A673 (cell line): ENCODE results near the gene GPR15LG. TPM values are rescaled to one million over a fixed set of nuclear protein-coding genes. Genes with fewer than 3 reads are reported as not detected.

ENCODE experiments used
- BruUV-seq: library from RNA; stranded (reverse); fragments of 400-500 nt; replicated peaks from 2 replicates; lab custom pipeline; 2021; lab: Mats Ljungman, UMichigan
- CTCF ChIA-PET: fragments of 300-600 bp; sonication (Branson Sonifier 250); formaldehyde crosslinking; loops from one replicate; lab custom pipeline; 2022; ENCODE audit warnings: antibody characterized with exemption; lab: Charles Lee
- POLR2A ChIA-PET: fragments of 300-600 bp; sonication (Branson Sonifier 250); formaldehyde crosslinking; loops from one replicate; lab custom pipeline; 2022; ENCODE audit warnings: antibody characterized with exemption; ENCODE audit not compliant: low non-redundant PET; lab: Charles Lee
- DNase-seq: peaks from one replicate; pipeline ENCODE4 v3.0.0-alpha.2; 2015; ENCODE audit warnings: low spot score
- H3K27ac ChIP-seq: fragments of 200-600 bp; sonication (generic); 2 replicates; pipeline ENCODE4 v1.5.1; 2016; ENCODE audit warnings: mixed run types, low read depth, mild to moderate bottlenecking, mixed read lengths, antibody characterized with exemption, low read length; ENCODE audit not compliant: poor library complexity, severe bottlenecking
- H3K27me3 ChIP-seq: fragments of 200-600 bp; sonication (generic); replicated peaks from 2 replicates; pipeline ENCODE4 v1.6.1; 2017; ENCODE audit warnings: mixed run types, low read depth, mild to moderate bottlenecking, mixed read lengths, antibody characterized with exemption, low read length; ENCODE audit not compliant: insufficient read depth, poor library complexity
- H3K36me3 ChIP-seq: fragments of 200-600 bp; sonication (generic); 2 replicates; pipeline ENCODE4 v1.6.1; 2016; ENCODE audit warnings: mixed run types, mild to moderate bottlenecking, mixed read lengths, antibody characterized with exemption, low read length; ENCODE audit not compliant: insufficient read depth, poor library complexity, severe bottlenecking
- H3K4me1 ChIP-seq: fragments of 200-600 bp; sonication (generic); 2 replicates; pipeline ENCODE4 v1.6.1; 2017; ENCODE audit warnings: mixed run types, mild to moderate bottlenecking, mixed read lengths, antibody characterized with exemption, low read length; ENCODE audit not compliant: insufficient read depth, poor library complexity, severe bottlenecking
- H3K4me3 ChIP-seq: fragments of 200-600 bp; sonication (generic); 2 replicates; pipeline ENCODE4 v1.5.1; 2016; ENCODE audit warnings: low read depth, mixed run types, mild to moderate bottlenecking, mixed read lengths, low read length; ENCODE audit not compliant: poor library complexity, severe bottlenecking
- H3K9me3 ChIP-seq: fragments of 200-600 bp; sonication (generic); 2 replicates; pipeline ENCODE4 v1.6.1; 2016; ENCODE audit warnings: mixed run types, low read depth, mild to moderate bottlenecking, mixed read lengths, antibody characterized with exemption, low read length; ENCODE audit not compliant: poor library complexity, severe bottlenecking
- EZH2 ChIP-seq: fragments of 200-600 bp; sonication (generic); IDR thresholded peaks from 2 replicates; pipeline ENCODE4 v1.6.1; 2017; ENCODE audit warnings: borderline replicate concordance, low read depth, mild to moderate bottlenecking, mixed read lengths, antibody characterized with exemption, low read length; ENCODE audit not compliant: poor library complexity, severe bottlenecking
- intact Hi-C: fragments of 100-400 bp; cut with micrococcal nuclease; formaldehyde crosslinking; loops from one replicate; pipeline ENCODE4 v1.10.0; 2022; ENCODE audit not compliant: unreplicated experiment
- total RNA-seq: library from RNA; stranded (reverse); gene quantifications from 2 replicates; pipeline ENCODE4 v1.2.3, GENCODE V29; 2021
- TF ChIP-seq, protein P1 (sequence below): fragments of 300-800, 200-600 bp; sonication (generic); conservative IDR thresholded peaks from 2 replicates; pipeline ENCODE4 v1.5.1; 2017; ENCODE audit warnings: low read depth, mild to moderate bottlenecking, antibody characterized with exemption, low read length, moderate library complexity, mixed read lengths

GPR15LG gene
- total RNA-seq, 1 experiment from 2014 or later: not detected

DNA sequence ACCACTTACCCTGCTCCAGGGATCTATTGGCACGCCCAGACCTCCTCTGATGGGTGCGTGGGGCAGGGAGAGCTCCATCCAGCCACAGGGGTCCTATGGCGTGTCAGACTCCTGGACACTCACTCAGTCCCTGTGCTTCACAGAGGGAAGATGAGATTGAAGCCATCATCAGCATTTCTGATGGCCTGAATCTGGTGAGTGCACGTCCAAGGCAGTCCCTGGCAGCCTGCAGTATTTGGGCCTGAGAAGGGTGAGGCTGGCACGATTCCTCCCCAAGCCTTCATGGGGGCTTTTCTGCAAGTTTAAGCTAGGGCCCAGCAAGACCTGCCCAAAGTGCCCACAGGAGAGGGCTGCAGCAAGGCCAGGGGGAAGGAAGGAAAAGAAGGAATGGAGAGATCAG is 24.0 kb downstream of the GPR15LG start:
- intact Hi-C loops: no loop called here
- no peak for DNase-seq
- ChIA-PET CTCF (no interaction called here), POLR2A (no interaction called here)
- BruUV-seq: no TSS peak
- TF ChIP-seq, protein P1, sequence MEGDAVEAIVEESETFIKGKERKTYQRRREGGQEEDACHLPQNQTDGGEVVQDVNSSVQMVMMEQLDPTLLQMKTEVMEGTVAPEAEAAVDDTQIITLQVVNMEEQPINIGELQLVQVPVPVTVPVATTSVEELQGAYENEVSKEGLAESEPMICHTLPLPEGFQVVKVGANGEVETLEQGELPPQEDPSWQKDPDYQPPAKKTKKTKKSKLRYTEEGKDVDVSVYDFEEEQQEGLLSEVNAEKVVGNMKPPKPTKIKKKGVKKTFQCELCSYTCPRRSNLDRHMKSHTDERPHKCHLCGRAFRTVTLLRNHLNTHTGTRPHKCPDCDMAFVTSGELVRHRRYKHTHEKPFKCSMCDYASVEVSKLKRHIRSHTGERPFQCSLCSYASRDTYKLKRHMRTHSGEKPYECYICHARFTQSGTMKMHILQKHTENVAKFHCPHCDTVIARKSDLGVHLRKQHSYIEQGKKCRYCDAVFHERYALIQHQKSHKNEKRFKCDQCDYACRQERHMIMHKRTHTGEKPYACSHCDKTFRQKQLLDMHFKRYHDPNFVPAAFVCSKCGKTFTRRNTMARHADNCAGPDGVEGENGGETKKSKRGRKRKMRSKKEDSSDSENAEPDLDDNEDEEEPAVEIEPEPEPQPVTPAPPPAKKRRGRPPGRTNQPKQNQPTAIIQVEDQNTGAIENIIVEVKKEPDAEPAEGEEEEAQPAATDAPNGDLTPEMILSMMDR: no peak
- no peak for TF ChIP-seq EZH2
- Histone ChIP-seq H3K36me3 (no peaks in the 10 kb centered on the region), H3K9me3 (no peaks in the 10 kb centered on the region), H3K27me3 (peaks cover 72% of the 10 kb centered on the region), H3K4me1 (no peaks in the 10 kb centered on the region), H3K27ac (no peak overlapping the region), H3K4me3 (no peak overlapping the region)

DNA sequence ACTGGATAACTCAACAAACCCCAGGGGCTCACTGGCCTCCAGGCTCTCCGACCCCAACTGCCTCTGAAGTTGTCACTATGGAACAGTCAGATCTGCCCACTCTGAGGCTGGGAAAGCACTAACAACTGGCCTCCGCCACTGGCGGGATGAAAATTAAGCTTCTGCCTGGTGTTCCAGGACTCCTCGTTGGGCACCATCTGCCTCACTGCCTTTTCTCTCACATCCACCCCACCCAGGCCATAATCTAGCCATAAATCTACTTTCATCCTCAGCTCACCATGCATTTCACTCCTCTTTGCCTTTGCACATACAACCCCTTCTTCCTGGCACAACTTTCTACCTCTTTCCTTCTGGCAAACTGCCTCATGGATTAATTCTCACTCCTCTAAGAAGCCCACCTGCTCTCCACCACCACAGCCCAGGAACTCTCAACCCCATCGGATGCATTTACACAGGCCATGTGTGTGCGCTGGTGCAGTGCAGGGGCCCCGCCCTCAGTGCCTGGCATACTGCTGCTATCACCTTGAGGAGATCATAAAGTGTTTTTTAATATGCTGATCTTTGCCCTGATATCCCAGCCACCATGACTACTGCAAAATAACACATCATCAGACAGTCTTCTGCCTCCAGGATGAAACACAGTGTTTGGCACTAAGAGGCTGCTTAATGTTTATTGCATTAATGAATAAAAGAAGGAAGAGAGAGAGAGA is 24.8 kb downstream of the GPR15LG start:
- no TSS peak for BruUV-seq

DNA sequence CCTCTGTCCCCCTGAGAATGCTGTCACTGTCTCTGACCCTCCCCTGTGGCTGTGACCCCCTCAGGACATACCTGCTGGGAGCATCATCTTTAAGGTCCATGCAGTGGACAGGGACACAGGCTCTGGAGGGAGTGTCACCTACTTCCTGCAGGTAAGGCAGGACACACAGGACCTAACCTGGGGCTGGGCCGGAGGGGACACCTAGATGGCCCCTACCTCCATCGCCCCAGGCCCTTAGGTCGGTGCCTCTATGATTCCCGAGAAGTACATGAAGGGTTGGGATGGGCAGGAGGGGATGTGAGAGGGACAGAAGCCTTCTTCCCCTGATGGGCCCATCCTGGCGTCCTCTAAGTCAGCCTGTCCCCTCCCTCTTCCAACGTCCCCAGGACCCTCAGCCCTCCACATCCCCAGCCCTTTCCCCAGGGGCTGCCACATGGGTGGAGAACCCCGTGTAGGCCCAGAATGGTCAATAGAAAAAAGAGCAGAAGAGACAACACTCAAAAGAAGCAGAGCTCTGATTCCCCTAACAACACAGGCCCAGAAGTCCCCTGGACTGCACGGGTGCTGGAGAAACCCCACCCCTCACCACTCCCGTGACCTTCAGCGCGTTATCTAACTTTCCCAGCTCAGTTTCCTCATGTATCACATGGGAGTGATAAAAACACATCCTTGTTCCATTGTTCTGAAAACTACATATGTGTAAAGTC is 27.1 kb downstream of the GPR15LG start:
- H3K4me3 ChIP-seq: no peak overlapping the region
- H3K4me1 ChIP-seq: no peaks in the 10 kb centered on the region
- ChIA-PET POLR2A (no interaction called here), CTCF (no interaction called here)
- TF ChIP-seq EZH2: no peak
- TF ChIP-seq, protein P1: no peak
- no peak overlapping the region for H3K27ac ChIP-seq
- no TSS peak for BruUV-seq
- no peak for DNase-seq
- intact Hi-C loops: no loop called here
- H3K9me3 ChIP-seq: no peaks in the 10 kb centered on the region
- H3K36me3 ChIP-seq: no peaks in the 10 kb centered on the region
- H3K27me3 ChIP-seq: peaks cover 41% of the 10 kb centered on the region

More for the DNA sequence above, 24.8 kb downstream of the GPR15LG start:
- H3K36me3 ChIP-seq: no peaks in the 10 kb centered on the region
- no peak overlapping the region for H3K27ac ChIP-seq
- POLR2A ChIA-PET: no interaction called here
- no peaks in the 10 kb centered on the region for H3K4me1 ChIP-seq
- TF ChIP-seq EZH2: no peak
- TF ChIP-seq, protein P1: no peak
- no peak for DNase-seq
- H3K4me3 ChIP-seq: no peak overlapping the region
- peaks cover 64% of the 10 kb centered on the region for H3K27me3 ChIP-seq
- intact Hi-C loops: no loop called here
- CTCF ChIA-PET: no interaction called here
- H3K9me3 ChIP-seq: no peaks in the 10 kb centered on the region
